Fibroblast of peridontal ligament (primary cell): Measurements from ENCODE around the gene OR5K3.

ENCODE experiments used
- DNase-seq: peaks from one replicate; pipeline ENCODE4 v3.0.0-alpha.2; 2010; ENCODE audit errors: extremely low read depth

The OR5K3 gene

GRCh38 chr3:98433764-98434163, 43.3 kb downstream of the OR5K3 start:
- no peak for DNase-seq

DNA sequence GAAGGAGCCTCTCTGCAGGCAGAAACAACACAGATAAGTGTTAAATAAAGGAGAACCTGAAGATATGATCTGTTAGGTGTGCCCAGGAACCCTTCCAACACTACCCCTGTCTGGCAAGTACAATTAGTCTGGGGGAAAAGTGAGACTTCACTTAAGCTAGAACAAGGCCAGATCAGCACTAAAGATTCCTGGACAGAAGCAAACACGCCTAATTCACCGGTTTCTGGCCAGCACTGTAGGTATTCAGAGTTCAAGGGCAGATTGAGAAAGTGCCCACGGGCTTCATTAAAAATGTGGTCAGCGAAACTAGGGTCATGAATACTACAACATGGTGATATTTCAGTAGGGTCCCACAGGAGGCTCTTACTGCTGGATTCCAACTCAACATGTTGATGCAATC, 43.9 kb downstream of the OR5K3 start:
- no peak for DNase-seq

DNA sequence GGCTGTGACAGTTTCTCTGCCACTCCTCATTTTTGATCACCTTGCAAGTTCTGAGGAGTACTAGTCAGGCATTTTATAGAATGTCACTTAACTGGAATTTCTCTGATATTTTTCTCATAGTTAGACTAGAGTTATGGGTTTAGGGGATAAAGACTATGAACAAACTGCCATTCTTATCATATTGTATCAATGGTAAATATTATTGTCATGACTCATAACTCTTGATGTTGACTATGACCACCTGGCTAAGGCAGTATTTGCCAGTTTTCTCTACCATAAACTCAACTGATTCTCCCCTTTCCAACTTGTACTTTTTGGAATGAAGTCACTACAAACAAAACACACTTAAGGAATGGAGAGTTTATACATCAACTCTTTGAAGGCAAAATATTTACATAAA, 49.8 kb downstream of the OR5K3 start:
- DNase-seq = no peak
